ENCODE measurements around the gene RBM14. TPM values are rescaled to one million over a fixed set of nuclear protein-coding genes. Genes with fewer than 3 reads are reported as not detected.
"Not testable (repeated sequence)": the region's sequence is repeated elsewhere in the genome, so short reads cannot be mapped to it uniquely, and the experiment has no call there.

RBM14 gene
- total RNA-seq, 1 experiment from 2014 or later, result 45.5 TPM

DNA sequence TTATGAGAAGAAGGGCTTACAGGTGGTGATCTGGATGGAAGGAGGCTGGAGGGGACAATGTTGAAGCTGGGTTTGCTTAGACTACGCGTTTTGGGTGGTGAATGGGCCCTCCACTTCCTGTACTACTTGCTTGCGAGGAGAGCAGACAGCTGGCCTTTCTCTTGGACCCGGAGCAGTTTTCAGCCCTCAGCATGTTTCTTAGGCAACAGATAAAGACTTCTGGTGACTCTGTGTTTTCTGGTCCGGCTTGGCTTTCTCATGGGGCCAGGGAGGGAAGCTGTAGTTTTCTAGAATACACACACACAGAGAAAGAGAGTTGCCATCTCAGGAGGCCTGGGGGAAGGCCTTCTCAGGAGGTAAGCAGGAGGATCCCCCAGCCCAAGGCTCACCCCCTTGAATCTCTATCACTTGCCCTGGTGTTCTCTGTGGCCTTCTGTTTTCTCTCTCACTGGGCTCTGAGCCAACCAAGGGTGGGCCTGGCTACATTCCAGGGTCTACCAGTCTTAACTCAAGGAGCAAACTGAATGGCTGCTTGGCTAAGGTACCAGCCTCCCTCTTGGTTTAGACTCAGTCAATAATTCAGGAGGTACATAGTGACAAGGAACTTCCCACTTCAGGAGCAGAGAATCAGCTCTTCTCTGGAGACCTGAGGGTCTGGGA lies 21.1 kb upstream of the RBM14 start:
- DNase-seq (ENCODE audit: low read depth), result no peak

DNA sequence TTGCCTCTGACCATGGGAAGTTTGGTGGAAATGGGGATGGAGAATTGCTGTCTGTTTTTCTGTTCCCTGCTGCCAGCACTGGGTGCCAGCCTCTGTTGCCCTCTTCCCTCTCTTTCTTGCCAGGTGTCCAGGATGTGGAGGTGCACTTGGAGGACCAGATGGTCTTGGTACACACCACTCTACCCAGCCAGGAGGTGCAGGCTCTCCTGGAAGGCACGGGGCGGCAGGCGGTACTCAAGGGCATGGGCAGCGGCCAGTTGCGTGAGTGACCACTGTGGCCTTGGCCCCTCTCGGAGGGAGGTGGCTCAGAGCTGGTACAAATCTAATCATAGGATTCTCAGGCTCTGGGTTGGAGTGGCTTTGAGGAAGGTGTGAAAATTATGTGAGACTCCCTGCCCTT lies 17.4 kb upstream of the RBM14 start:
- no peak for DNase-seq (ENCODE audit: low read depth)

DNA sequence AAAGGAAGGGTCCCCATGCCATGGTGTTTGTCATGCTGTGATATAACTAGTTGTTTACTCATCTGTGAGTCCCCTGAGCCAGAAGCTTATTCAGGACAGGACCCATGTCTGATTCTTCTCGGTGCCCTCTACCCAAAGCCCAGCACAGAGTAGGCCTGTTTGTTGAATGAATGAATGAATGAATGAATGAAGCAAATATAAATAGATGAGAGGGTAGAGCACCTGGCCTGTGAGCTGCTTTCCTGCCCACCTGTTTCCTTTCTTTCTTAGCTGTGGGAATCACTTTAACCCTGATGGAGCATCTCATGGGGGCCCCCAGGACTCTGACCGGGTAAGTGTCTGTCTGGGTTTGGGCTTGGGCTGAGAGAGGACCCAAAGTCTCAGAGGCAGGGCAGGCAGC lies 16.2 kb upstream of the RBM14 start:
- no peak for DNase-seq (ENCODE audit: low read depth)

DNA sequence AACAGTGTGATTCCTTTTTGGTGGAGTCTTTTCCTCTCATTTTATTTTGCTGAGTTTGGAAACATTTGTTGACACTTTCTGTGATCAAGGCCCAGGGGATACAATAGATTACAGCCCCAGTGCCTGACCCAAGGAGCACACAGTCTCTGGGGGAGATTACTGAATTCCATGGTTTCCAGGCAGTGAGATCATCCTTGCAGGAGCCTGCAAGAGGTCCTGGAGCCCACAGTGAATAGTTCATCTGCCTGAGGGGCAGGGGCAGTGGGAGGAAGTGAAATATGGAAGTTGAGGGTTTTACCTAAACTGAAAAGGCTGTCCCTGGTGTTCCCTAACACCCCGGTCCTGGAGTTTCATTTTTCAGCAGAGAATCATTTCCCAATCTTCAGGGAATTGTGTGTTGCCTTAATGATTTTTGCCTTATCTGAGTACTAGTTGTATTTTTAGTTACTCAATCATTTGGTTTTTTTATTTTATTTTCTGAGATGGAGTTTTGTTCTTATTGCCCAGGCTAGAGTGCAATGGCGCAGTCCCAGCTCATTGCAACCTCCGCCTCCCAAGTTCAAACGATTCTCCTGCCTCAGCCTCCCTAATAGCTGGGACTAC lies 15.7 kb upstream of the RBM14 start:
- no peak for DNase-seq (ENCODE audit: low read depth)

DNA sequence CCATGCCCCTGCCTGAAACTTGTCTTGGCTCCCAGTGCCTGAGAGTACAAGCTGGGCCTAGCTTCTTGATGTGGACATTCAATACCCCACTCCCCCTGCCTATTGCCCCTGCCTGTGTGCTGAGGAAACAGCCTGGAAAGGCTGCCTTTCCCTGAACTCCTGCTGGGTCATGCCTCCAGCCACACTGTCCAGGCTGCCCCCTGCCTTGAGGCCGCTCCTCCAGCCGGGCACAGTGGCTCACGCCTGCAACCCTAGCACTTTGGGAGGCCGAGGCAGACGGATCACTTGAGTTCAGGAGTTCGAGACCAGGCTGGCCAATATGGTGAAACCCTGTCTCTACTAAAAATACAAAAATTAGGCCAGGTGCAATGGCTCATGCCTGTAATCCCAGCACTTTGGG lies 13.4 kb upstream of the RBM14 start:
- no peak for DNase-seq (ENCODE audit: low read depth)

DNA sequence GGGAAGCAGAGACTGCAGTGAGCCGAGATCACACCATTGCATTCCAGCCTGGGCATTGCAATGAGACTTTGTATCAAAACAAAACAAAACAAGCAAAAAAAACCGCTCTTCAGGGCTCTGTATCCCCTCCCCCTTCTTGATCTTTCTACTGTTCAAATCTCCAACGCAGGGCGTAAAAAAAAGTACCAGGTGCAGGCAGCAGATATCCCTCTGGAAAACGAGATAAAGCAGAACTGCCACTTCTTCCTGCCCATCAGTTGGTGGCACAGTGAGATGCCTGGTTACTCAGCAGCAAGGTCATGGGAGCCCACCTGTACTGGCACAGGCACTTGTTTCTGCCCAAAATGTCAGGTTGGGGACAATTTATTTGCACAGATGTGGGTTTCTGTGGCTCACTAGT lies 12.3 kb upstream of the RBM14 start:
- DNase-seq (ENCODE audit: low read depth), result no peak

DNA sequence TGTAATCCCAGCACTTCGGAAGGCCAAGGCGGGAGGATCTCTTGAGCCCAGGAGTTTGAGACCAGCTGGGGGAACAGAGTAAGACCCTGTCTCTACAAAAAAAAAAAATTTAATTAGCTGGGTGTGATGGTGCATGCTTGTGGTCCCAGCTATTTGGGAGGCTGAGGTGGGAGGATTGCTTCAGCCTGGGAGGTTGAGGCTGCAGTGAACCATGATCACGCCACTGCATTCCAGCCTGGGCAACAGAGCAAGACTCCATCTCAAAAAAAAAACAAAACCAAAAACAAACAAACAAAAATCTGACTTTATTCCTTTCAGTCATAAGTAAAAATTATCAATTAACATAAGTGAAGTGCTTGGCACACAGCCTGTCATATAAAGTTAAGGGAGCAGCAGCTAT lies 9.8 kb upstream of the RBM14 start:
- not testable (repeated sequence) for DNase-seq (ENCODE audit: low read depth)

DNA sequence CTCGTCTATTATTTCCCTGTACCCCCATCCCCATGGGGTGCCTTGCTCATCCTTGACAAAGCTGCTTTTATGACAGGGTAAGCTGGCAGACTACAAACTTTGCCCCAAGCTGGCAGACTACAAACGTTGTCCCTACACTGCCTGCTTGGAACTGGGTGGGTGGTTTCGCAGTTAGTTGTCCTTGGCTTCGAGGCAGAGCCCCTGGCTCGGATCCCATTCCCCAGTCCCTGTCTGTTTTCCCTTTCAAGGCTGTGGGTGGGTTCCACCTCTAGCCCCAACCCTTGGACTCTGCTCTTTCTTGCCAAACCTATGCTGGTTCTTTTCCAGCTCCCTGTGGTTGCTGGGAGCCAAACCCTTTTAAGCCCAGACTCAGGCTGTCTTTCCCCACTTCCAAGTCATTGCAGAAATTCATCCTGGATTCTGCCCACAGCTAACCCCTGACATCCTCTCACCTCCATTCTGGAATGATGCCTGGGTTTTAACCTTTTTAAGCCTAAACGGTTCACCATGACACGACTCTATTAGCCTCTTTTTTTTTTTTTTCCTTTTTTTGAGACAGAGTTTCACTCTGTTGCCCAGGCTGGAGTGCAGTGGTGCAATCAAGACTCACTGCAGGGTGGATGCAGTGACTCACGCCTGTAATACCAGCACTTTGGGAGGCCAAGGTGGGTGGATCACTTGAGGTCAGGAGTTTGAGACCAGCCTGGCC lies 9.2 kb upstream of the RBM14 start:
- peak; percentile 74 for DNase-seq (ENCODE audit: low read depth)

DNA sequence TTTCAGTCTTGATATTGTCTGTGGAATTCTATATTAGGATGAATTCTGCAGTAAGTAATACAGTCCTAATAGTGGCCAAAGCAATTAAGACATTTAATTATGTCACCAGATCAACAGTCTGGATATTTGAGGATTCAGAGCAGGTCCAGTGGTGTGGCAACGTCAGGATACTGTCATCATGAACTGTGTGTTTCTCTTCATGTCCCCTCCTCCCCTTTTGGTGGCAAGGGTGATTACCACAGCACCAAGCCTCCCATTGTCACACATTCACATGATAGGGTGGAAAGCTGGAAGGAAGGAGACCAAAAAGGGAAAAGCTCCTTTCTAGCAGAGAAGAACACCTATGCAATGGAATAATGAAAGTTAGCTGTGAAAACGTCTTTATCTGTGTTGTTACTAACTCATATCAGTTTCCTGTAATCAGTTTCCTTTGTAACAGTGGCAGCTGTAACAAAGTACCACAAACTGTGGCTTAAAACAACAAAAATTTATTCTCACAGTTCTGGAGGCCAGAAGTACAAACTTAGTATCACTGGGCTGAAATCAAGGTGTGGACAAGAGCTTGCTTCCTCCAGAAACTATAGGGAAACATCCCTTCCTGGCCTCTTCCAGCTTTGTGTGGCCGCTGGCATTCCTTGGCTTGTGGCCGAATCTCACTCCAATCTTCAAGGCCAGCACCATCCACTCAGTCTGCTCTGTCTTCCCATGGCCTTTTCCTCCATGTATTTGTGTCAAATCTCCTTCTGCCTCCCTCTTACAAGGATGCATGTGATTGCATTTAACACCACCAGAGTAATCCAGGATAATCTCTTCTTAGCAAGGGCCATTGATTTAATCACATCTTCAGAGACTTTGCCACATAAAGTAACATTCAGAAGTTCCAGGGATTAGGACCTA lies 6.5 kb upstream of the RBM14 start:
- no peak for DNase-seq (ENCODE audit: low read depth)

DNA sequence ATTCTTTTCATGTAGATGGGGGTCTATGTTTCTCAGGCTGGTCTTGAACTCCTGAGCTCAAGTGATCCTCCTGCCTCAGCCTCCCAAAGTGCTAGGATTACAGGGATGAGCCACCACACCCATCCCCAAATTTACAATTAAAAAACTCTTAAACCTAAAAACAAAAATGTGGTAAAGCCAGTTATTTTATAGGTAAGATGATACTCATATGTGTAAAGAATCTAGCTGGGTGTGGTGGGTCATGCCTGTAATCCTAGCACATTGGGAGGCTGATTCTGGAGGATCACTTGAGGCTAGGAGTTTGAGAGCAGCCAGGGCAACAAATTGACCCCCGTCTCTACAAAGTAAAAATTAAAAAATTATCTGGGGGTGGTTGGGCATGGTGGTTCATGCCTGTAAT lies 4.0 kb upstream of the RBM14 start:
- DNase-seq (ENCODE audit: low read depth), result no peak

DNA sequence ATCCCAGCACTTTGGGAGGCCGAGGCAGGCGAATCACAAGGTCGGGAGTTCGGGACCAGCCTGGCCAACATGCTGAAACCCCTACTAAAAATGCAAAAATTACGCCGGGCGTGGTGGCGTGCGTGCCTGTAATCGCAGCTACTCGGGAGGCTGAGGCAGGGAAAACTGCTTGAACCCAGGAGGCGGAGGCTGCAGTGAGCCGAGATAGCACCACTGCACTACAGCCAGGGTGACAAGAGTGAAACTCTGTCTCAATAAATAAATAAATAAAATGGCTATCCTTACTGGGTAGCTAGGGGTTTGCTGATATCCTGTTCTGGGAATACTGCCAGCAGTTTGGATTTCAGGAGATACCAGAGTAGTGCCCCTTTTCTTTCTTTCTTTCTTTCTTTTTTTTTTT lies 2.4 kb upstream of the RBM14 start:
- DNase-seq (ENCODE audit: low read depth), result no peak

DNA sequence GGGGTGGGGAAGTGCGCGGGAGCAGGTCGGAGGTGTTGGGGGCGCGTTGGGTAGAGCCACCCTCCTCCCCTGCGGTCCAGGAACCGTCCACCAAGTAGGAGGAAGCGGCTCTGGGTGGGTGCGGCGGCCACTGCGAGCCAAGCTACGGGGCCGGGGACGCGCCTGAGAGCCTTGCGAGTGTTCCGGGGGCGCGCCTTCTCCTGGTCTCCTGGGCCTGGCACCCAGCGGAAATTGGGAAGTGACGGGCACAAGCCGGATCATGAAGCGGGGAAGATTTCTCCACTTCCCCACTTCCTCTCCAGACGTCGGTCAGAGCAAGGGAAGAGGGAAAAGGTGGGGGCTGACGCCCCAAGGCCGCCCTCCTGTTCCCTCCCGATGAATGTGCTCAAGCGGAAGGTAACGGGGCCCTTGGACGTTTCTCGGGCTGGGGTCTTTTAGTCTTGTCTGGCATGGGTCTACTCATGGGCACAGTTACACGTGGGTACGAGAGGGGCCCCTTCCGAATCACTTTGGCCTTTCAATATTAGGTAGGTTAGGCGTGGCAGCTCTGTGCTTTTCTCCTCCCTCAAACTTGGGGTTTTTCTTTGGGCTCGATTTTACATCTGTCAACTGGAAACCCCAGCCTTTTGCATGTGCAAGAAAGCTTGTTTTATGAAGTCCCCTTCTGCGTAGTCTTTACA lies 865 bp downstream of the RBM14 start:
- DNase-seq (ENCODE audit: low read depth), result no peak

DNA sequence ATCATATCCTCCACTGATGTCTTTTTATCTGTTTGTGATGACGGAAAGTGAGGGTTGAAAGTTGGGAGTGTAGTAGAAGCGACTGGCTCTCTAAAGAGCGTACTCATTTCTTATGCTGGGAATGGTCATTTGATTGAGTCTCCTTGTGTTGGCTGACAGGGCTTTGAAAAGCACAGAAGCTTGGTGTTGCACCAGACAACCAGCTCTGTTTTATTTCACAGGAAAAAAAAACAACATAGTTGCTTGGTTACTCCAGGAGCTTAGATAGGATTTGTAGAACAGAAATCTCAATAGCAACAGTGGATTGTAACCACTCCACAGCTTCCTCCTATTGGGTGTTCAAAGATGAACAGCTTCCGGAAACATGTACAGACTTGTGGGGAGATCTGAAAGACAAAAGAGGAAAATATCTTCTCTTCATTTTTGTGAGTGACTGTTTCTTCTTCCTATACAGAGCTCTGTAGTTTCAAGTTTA lies 2.7 kb downstream of the RBM14 start:
- no peak for DNase-seq (ENCODE audit: low read depth)

DNA sequence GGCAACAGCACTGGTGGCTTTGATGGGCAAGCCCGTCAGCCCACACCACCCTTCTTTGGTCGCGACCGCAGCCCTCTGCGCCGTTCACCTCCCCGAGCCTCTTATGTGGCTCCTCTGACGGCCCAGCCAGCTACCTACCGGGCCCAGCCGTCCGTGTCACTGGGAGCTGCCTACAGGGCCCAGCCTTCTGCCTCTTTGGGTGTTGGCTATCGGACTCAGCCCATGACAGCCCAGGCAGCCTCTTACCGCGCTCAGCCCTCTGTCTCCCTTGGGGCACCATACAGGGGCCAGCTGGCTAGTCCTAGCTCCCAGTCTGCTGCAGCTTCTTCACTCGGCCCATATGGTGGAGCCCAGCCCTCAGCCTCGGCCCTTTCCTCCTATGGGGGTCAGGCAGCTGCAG lies 8.0 kb downstream of the RBM14 start:
- DNase-seq (ENCODE audit: low read depth), result no peak

DNA sequence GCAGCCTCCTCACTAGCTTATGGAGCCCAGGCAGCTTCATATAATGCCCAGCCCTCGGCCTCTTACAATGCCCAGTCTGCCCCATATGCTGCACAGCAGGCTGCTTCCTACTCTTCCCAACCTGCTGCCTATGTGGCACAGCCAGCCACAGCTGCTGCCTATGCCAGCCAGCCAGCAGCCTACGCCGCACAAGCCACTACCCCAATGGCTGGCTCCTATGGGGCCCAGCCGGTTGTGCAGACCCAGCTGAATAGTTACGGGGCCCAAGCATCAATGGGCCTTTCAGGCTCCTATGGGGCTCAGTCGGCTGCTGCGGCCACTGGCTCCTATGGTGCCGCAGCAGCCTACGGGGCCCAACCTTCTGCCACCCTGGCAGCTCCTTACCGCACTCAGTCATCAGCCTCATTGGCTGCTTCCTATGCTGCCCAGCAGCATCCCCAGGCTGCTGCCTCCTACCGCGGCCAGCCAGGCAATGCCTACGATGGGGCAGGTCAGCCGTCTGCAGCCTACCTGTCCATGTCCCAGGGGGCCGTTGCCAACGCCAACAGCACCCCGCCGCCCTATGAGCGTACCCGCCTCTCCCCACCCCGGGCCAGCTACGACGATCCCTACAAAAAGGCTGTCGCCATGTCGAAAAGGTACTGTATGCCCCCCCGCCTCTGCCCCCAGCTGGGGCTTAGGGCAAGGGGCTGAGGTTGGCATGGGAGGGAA lies 8.8 kb downstream of the RBM14 start:
- no peak for DNase-seq (ENCODE audit: low read depth)

DNA sequence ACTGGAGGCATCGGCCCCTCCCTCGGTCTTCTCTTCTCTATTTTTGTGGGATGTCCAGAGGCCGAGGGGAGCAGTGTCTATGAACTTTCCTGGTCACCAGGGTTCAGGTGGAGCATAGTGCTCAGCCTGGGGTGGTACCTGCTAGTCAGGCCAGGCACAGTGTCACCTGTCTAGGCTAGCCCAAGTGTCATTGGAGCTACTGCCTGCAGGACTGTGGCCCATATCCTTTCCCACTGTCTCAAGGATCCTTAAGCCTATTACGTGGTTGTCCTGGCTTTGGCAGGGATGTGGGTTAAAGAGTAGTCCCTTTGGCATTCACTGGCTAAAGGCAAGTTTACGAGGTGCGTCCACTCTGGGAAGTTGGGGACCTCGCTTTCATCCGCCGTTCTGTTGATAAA lies 9.3 kb downstream of the RBM14 start:
- no peak for DNase-seq (ENCODE audit: low read depth)

DNA sequence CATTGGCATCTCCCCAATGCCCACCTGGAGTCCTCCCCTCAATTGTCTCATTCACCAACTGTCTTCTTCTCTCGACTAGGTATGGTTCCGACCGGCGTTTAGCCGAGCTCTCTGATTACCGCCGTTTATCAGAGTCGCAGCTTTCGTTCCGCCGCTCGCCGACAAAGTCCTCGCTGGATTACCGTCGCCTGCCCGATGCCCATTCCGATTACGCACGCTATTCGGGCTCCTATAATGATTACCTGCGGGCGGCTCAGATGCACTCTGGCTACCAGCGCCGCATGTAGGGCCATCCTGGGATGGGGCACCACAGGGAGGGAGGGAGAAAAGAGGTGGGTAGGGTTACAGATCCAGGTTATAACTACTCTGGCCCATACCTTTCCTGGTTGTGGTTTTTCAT lies 10.0 kb downstream of the RBM14 start:
- DNase-seq (ENCODE audit: low read depth), result no peak

DNA sequence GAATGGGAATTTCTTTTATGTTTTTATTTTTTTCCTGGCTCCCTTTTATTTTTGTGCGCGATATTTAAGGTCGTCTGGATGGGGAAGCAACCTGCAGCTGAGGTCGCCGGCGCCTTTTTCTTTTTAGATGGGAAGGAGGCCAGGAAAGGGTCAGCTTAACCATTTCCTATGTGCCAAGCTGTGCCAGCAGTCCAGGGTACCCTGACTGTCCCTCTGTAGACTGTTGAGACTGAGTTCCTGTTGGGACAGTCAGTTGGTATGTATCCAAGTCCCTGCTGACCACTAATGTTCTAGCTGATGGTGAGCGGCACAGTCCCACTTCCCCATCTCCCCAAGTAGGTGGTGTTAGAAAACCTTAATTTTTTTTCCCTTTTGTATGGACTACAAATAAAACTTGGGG lies 10.5 kb downstream of the RBM14 start:
- no peak for DNase-seq (ENCODE audit: low read depth)

DNA sequence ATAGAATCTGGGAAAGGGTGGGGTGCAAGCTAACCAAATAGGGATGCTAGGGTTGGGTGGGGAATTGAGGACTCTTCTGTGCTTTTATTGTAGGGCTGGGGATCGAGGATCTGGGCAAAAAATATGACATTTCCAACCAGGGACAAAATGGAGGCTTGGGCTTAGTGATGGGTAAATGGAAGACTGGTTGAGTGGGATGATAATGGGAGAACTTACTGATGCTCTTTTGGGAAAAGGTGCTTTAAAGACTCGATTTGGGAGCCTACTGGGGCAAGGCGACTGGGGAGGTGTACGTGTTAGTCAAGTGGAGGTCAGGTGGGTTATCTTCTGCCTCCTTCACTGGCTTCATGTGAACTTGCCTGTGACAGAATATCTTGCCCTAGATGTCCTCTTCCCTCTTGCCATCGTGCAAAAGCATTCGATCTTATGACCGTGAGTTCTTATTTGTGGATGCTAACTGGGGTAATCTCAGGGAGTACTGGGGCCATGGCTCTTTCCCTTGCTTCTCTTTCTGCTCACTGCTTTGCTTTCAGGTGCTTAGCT lies 11.7 kb downstream of the RBM14 start:
- no peak for DNase-seq (ENCODE audit: low read depth)

DNA sequence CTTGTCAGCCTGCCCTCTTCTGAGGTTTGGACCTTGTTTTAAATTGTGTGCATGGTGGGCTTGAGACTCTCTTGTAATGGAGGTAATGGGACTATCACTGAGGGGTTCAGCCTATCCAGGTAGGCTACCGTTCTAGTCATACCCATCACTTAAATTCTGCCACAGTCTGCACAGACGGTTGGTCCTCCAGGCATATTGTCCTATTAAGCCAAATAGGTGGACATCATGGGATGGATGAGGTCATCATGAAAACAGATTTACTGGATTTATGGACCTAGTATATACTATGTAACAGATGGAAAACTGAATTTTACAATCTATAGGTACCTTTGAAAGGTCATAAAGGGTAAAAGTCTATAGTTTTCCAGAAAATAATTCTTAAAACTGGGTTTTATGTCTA lies 12.9 kb downstream of the RBM14 start:
- no peak for DNase-seq (ENCODE audit: low read depth)

DNA sequence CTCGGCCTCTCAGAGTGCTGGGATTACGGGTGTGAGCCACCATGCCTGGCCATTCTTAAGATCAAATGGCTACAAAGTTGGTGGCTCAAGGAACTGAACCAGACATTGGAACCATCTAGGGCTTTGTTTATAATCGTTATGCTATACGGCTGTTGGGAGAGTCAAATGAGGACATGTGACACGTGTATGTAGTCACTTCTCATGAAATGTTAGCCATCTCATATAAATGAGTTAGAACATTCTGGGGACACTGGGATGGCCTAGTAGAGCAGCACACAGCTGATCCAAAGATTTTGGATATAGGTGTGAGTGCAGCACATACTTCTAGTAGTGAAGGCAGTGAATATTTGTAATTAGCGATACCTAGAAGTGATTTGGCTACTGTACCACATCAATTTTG lies 15.5 kb downstream of the RBM14 start:
- DNase-seq (ENCODE audit: low read depth), result no peak
